ENCODE measurements around the gene HMX2.

- no peak for TF ChIP-seq CTCF (conservative IDR thresholded peaks at IDR 0.05)
- TF ChIP-seq ZFX (IDR thresholded peaks at IDR 0.05) = no peak
These were observed 18.7 kb downstream of the HMX2 start for GRCh38 chr10:123166618-123167017.

All from C4-2B (cell line).